ENCODE data around the gene FAM174C.

Gene FAM174C

GRCh38 chr19:1229056-1229923 lies 46.0 kb upstream of the FAM174C start:
- no peaks in the 10 kb centered on the region for H3K27me3 ChIP-seq (ENCODE audit: insufficient read depth, low read depth, severe bottlenecking)
- H3K4me3 ChIP-seq (ENCODE audit: low read depth, low read length), result no peak overlapping the region
- no peak for DNase-seq
- H3K27ac ChIP-seq, result no peak overlapping the region
- H3K36me3 ChIP-seq, result peaks cover 38% of the 10 kb centered on the region
- H3K9me3 ChIP-seq (ENCODE audit: severe bottlenecking), result no peaks in the 10 kb centered on the region
- TF ChIP-seq, protein P1, sequence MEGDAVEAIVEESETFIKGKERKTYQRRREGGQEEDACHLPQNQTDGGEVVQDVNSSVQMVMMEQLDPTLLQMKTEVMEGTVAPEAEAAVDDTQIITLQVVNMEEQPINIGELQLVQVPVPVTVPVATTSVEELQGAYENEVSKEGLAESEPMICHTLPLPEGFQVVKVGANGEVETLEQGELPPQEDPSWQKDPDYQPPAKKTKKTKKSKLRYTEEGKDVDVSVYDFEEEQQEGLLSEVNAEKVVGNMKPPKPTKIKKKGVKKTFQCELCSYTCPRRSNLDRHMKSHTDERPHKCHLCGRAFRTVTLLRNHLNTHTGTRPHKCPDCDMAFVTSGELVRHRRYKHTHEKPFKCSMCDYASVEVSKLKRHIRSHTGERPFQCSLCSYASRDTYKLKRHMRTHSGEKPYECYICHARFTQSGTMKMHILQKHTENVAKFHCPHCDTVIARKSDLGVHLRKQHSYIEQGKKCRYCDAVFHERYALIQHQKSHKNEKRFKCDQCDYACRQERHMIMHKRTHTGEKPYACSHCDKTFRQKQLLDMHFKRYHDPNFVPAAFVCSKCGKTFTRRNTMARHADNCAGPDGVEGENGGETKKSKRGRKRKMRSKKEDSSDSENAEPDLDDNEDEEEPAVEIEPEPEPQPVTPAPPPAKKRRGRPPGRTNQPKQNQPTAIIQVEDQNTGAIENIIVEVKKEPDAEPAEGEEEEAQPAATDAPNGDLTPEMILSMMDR (IDR thresholded peaks at IDR 0.05; ENCODE audit: low read depth, low read length), result no peak

- peaks cover 33% of the 10 kb centered on the region for H3K36me3 ChIP-seq
- no peaks in the 10 kb centered on the region for H3K9me3 ChIP-seq (ENCODE audit: severe bottlenecking)
- no peak for DNase-seq
- TF ChIP-seq, protein P1 (IDR thresholded peaks at IDR 0.05; ENCODE audit: low read depth, low read length), result no peak
- H3K27me3 ChIP-seq (ENCODE audit: insufficient read depth, low read depth, severe bottlenecking), result no peaks in the 10 kb centered on the region
- H3K27ac ChIP-seq, result no peak overlapping the region
- no peak overlapping the region for H3K4me3 ChIP-seq (ENCODE audit: low read depth, low read length)
Observed at GRCh38 chr19:1229924-1230782, 45.2 kb upstream of the FAM174C start.

GRCh38 chr19:1230783-1231489 lies 44.4 kb upstream of the FAM174C start:
- no peaks in the 10 kb centered on the region for H3K27me3 ChIP-seq (ENCODE audit: insufficient read depth, low read depth, severe bottlenecking)
- H3K36me3 ChIP-seq, result peaks cover 35% of the 10 kb centered on the region
- H3K9me3 ChIP-seq (ENCODE audit: severe bottlenecking), result no peaks in the 10 kb centered on the region
- TF ChIP-seq, protein P1 (IDR thresholded peaks at IDR 0.05; ENCODE audit: low read depth, low read length), result no peak
- no peak for DNase-seq
- H3K27ac ChIP-seq, result no peak overlapping the region
- H3K4me3 ChIP-seq (ENCODE audit: low read depth, low read length), result no peak overlapping the region

DNA sequence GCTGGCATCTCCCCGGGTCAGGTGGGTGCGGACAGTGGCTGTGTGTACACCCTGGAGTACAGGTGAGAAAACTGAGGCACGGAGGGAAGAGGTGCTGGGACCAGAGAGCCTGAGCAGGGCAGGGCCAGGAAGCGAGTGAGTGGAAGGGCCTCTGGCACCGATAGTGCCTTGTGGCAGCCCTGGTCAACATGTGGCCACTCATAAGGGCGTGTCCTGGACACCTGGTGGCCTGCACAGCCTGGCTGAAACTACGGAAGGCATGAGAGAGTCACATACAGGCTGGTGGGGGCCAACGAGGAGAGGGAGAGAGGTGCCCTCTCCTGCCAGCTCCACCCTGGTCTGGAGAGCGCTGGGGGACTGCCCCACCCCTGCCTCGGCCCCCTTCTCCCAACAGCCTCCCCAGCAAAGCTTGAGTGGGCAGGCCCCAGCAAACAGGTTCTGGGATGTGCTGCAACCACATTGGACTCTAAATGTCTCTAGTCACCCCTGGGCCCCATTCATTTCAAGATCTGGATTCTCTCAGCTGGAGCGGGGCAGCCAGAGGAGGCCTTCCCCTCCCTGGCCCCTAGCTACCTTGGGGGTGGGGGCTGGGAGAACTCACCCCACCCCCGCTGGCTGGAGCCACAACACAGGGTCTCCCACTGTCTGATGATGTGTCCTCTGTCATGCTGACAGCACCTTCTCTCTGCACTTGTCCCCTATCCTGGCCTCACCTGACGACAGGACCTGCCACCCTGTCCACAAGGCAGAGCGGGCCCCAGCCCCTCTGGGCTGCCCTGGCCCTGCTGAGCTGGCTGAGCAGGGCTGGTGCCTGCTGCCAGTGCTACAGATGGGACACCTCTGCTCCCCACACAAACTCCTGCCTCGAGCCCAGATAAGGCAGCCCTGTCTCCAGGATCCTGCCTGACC lies 43.3 kb upstream of the FAM174C start:
- Histone ChIP-seq H3K4me3 (ENCODE audit: low read depth, low read length) (no peak overlapping the region), H3K27ac (no peak overlapping the region)
- no peak for DNase-seq

More for the DNA sequence above, 43.3 kb upstream of the FAM174C start:
- TF ChIP-seq, protein P1 (IDR thresholded peaks at IDR 0.05; ENCODE audit: low read depth, low read length), result no peak
- H3K27me3 ChIP-seq (ENCODE audit: insufficient read depth, low read depth, severe bottlenecking), result no peaks in the 10 kb centered on the region
- H3K36me3 ChIP-seq, result peaks cover 26% of the 10 kb centered on the region
- H3K9me3 ChIP-seq (ENCODE audit: severe bottlenecking), result no peaks in the 10 kb centered on the region

Measured in WERI-Rb-1 (cell line).